ENCODE data around the gene DEK.

DNA sequence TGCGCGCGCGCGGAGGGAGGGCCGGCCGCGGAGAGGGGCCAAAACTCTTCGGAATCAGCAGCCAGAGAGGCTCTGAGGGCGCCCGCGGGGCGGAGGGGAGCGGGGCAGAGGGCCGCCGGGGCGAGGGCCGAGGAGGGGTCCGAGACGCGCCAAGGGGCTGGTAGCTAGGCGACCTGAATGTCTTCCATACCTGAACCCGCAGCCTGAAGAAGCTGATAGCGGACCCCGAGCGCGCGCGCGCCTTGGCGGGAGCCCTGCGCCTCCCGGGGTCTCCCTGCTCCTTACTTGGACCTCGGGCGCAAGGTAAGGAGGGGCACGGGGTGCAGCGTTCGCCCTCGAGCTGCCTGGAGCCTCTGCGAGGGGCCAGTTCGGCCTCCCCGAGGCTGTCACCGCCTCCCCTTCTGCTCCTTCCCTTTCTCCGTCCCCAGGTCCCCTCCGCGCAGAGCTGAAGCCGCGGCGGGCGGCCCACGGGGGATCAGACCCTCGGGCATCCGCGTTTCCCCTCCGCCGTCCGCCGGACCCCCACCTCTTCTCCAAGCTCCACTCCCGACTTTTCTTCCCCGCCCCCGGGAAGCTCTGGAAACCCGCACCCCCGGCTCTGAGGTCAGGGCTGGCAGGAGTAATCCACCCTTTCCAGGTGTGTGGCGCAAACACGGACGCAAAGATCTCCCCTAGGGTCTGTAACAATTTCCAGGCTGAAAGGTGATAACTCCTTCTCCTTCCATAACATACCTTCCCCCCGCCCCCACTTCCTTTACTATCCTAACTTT lies 13.1 kb upstream of the DEK start:
- TF ChIP-seq, protein P1, sequence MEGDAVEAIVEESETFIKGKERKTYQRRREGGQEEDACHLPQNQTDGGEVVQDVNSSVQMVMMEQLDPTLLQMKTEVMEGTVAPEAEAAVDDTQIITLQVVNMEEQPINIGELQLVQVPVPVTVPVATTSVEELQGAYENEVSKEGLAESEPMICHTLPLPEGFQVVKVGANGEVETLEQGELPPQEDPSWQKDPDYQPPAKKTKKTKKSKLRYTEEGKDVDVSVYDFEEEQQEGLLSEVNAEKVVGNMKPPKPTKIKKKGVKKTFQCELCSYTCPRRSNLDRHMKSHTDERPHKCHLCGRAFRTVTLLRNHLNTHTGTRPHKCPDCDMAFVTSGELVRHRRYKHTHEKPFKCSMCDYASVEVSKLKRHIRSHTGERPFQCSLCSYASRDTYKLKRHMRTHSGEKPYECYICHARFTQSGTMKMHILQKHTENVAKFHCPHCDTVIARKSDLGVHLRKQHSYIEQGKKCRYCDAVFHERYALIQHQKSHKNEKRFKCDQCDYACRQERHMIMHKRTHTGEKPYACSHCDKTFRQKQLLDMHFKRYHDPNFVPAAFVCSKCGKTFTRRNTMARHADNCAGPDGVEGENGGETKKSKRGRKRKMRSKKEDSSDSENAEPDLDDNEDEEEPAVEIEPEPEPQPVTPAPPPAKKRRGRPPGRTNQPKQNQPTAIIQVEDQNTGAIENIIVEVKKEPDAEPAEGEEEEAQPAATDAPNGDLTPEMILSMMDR (IDR thresholded peaks at IDR 0.05; ENCODE audit: low read depth, low read length, poor library complexity, severe bottlenecking): no peak
- TF ChIP-seq EZH2phosphoT487 (IDR thresholded peaks at IDR 0.05; ENCODE audit: borderline replicate concordance, low read length): no peak

Measured in DOHH2 (cell line).